Keratinocyte (primary cell): Measurements from ENCODE around the gene RPL38. TPM values are rescaled to one million over a fixed set of nuclear protein-coding genes. Genes with fewer than 3 reads are reported as not detected.

ENCODE experiments used
- DNase-seq: peaks from one replicate; pipeline ENCODE4 v3.0.0-alpha.2; 2011; ENCODE audit warnings: low read depth, missing footprints, low spot score
- FAIRE-seq: peaks from 2 replicates; lab custom pipeline; 2011; peaks lifted over from hg19 to GRCh38; lab: Jason Lieb, UNC
- H2AFZ ChIP-seq: 2 replicates; pipeline ENCODE4 v1.6.0; 2012; ENCODE audit warnings: low read length, control low read depth, inconsistent platforms; ENCODE audit not compliant: control insufficient read depth
- H3K27ac ChIP-seq: 2 replicates; pipeline ENCODE4 v1.5.1; 2011; ENCODE audit warnings: low read length; ENCODE audit not compliant: control insufficient read depth, insufficient read depth
- H3K27me3 ChIP-seq: 3 replicates; pipeline ENCODE4 v1.6.0; 2011; ENCODE audit warnings: low read length; ENCODE audit not compliant: control insufficient read depth, insufficient read depth; ENCODE audit errors: extremely low read depth
- H3K36me3 ChIP-seq, 2 experiments: 2 replicates in 1 of 2; 3 replicates in 1 of 2; pipeline ENCODE4 v1.5.1; 2011; ENCODE audit warnings: low read length in 2 of 2, mild to moderate bottlenecking in 1 of 2; ENCODE audit not compliant: control insufficient read depth in 2 of 2, insufficient read depth in 2 of 2; ENCODE audit errors: extremely low read depth in 1 of 2
- H3K4me1 ChIP-seq: 3 replicates; pipeline ENCODE4 v1.5.1; 2011; ENCODE audit warnings: low read length; ENCODE audit not compliant: control insufficient read depth, insufficient read depth; ENCODE audit errors: extremely low read depth
- H3K4me2 ChIP-seq: 3 replicates; pipeline ENCODE4 v1.6.0; 2011; ENCODE audit warnings: low read depth, low read length; ENCODE audit not compliant: control insufficient read depth, insufficient read depth; ENCODE audit errors: extremely low read depth
- H3K4me3 ChIP-seq, 3 experiments: fragments of 200-600 bp in 1 of 3; sonication (generic) in 1 of 3; 2 replicates in 2 of 3; 3 replicates in 1 of 3; pipeline ENCODE4 v1.5.1; 2011 to 2016; ENCODE audit warnings: low read length in 3 of 3, mild to moderate bottlenecking in 3 of 3, control low read depth in 2 of 3, inconsistent platforms in 1 of 3, low read depth in 1 of 3, mixed read lengths in 1 of 3, mixed run types in 1 of 3, moderate library complexity in 1 of 3; ENCODE audit not compliant: control insufficient read depth in 2 of 3, insufficient read depth in 2 of 3; ENCODE audit errors: extremely low read depth in 1 of 3
- H3K79me2 ChIP-seq: 2 replicates; pipeline ENCODE4 v1.6.0; 2012; ENCODE audit warnings: low read length; ENCODE audit not compliant: control insufficient read depth, insufficient read depth
- H3K9ac ChIP-seq: 3 replicates; pipeline ENCODE4 v1.6.0; 2011; ENCODE audit warnings: low read length; ENCODE audit not compliant: control insufficient read depth, insufficient read depth; ENCODE audit errors: extremely low read depth
- H3K9me1 ChIP-seq: 3 replicates; pipeline ENCODE4 v1.6.0; 2011; ENCODE audit warnings: low read length; ENCODE audit not compliant: control insufficient read depth, insufficient read depth; ENCODE audit errors: extremely low read depth
- H3K9me3 ChIP-seq: 2 replicates; pipeline ENCODE4 v1.5.1; 2012; ENCODE audit warnings: low read depth, low read length; ENCODE audit not compliant: control insufficient read depth
- H4K20me1 ChIP-seq: 3 replicates; pipeline ENCODE4 v1.6.0; 2011; ENCODE audit warnings: low read length; ENCODE audit not compliant: control insufficient read depth, insufficient read depth; ENCODE audit errors: extremely low read depth
- CTCF ChIP-seq, 3 experiments: IDR thresholded peaks in 1 of 3; conservative IDR thresholded peaks in 1 of 3; optimal IDR thresholded peaks in 1 of 3; 2 replicates in 2 of 3; 3 replicates in 1 of 3; pipeline versions ENCODE3 to v1.5.1; 2011; ENCODE audit warnings: low read length in 3 of 3, mild to moderate bottlenecking in 3 of 3, moderate library complexity in 2 of 3, control low read depth in 1 of 3, inconsistent platforms in 1 of 3; ENCODE audit not compliant: insufficient read depth in 2 of 3; ENCODE audit errors: extremely low read depth in 1 of 3
- EZH2 ChIP-seq: IDR thresholded peaks from one replicate; pipeline ENCODE4 v1.6.1; 2012; ENCODE audit warnings: inconsistent platforms, mild to moderate bottlenecking, low read length, moderate library complexity
- dilution Hi-C: fragments of 300-500 bp; cut with MboI; formaldehyde crosslinking; loops from one replicate; pipeline ENCODE4 v1.7.0; 2020; ENCODE audit warnings: low sequenced_read_pairs; ENCODE audit not compliant: extremely low pct_ligation_motif_present
- polyA plus RNA-seq, 5 experiments: library from polyadenylated mRNA; depleted of rRNA in 3 of 5; stranded (reverse) in 3 of 5; stranded (forward) in 1 of 5; unstranded in 1 of 5; fragments of >200 nt; gene quantifications; 1 replicate in 1 of 5; 2 replicates in 3 of 5; 3 replicates in 1 of 5; pipeline versions ENCODE4 v1.2.1 to v1.2.3, GENCODE V29; 2011 to 2012; ENCODE audit warnings: missing spikeins in 2 of 5, low read depth in 1 of 5, low replicate concordance in 1 of 5

Gene RPL38
- polyA plus RNA-seq, 1 donor (not counting 4 experiments of a cell fraction or from before 2014, with no cell fraction given) = 1,779 TPM

DNA sequence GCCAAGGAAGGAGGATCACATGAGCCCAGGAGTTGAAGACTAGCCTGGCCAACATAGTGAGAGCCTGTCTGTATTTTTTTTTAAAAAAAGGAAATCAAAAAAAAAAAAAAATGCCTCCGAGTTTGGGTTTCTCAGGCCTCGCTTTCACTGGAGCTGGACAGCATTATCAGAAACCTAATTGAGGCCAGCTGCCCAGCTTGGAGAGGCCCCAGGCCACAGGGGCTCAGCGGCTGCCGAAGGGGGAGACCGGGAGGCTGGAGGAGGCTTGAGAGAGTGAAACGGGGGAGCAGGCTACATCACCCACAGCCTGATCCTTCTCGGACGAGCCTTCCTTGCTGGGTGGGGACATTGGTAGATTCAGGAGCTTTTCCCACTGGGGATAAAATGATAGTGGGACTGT lies 15.0 kb downstream of the RPL38 start:
- H3K9ac ChIP-seq = no peak overlapping the region
- H3K79me2 ChIP-seq = no peaks in the 10 kb centered on the region
- H3K4me3 ChIP-seq = no peak overlapping the region
- no peaks in the 10 kb centered on the region for H3K36me3 ChIP-seq
- no peaks in the 10 kb centered on the region for H3K9me1 ChIP-seq
- no peaks in the 10 kb centered on the region for H3K9me3 ChIP-seq
- H3K27me3 ChIP-seq = peaks cover 15% of the 10 kb centered on the region
- FAIRE-seq (no peak), DNase-seq (no peak)
- dilution Hi-C loops = no loop called here
- TF ChIP-seq CTCF (optimal IDR thresholded peaks at IDR 0.05 in 1 of 3, IDR thresholded peaks at IDR 0.05 in 1 of 3, conservative IDR thresholded peaks at IDR 0.05 in 1 of 3; ENCODE audit: extremely low read depth in 1 of 3, insufficient read depth in 2 of 3, low read length in 3 of 3) = no peak
- no peak for TF ChIP-seq EZH2
- H3K27ac ChIP-seq = no peak overlapping the region
- no peaks in the 10 kb centered on the region for H4K20me1 ChIP-seq
- H3K4me2 ChIP-seq = no peak overlapping the region
- H2AFZ ChIP-seq = no peak overlapping the region
- no peaks in the 10 kb centered on the region for H3K4me1 ChIP-seq

GRCh38 chr17:74219576-74220133 lies 16.2 kb downstream of the RPL38 start:
- no peak overlapping the region for H3K4me3 ChIP-seq
- DNase-seq (no peak), FAIRE-seq (no peak)
- peaks cover 6% of the 10 kb centered on the region for H3K27me3 ChIP-seq
- no peak overlapping the region for H2AFZ ChIP-seq
- no peak overlapping the region for H3K9ac ChIP-seq
- dilution Hi-C loops = no loop called here
- no peaks in the 10 kb centered on the region for H3K4me1 ChIP-seq
- no peak overlapping the region for H3K27ac ChIP-seq
- H3K36me3 ChIP-seq = no peaks in the 10 kb centered on the region
- no peaks in the 10 kb centered on the region for H3K79me2 ChIP-seq
- H4K20me1 ChIP-seq = no peaks in the 10 kb centered on the region
- TF ChIP-seq EZH2 (no peak), CTCF (optimal IDR thresholded peaks at IDR 0.05 in 1 of 3, IDR thresholded peaks at IDR 0.05 in 1 of 3, conservative IDR thresholded peaks at IDR 0.05 in 1 of 3; ENCODE audit: extremely low read depth in 1 of 3, insufficient read depth in 2 of 3, low read length in 3 of 3) (no peak)
- H3K9me1 ChIP-seq = no peaks in the 10 kb centered on the region
- H3K9me3 ChIP-seq = no peaks in the 10 kb centered on the region
- H3K4me2 ChIP-seq = no peak overlapping the region
